Keratinocyte (primary cell): ENCODE results near the gene MAGEA2B. TPM values are rescaled to one million over a fixed set of nuclear protein-coding genes. Genes with fewer than 3 reads are reported as not detected.
"Not testable (repeated sequence)": the region's sequence is repeated elsewhere in the genome, so short reads cannot be mapped to it uniquely, and the experiment has no call there.

Source experiments
- DNase-seq: peaks from one replicate; pipeline ENCODE4 v3.0.0-alpha.2; 2011; ENCODE audit warnings: low read depth, missing footprints, low spot score
- FAIRE-seq: peaks from 2 replicates; lab custom pipeline; 2011; peaks lifted over from hg19 to GRCh38; lab: Jason Lieb, UNC
- H2AFZ ChIP-seq: 2 replicates; pipeline ENCODE4 v1.6.0; 2012; ENCODE audit warnings: low read length, control low read depth, inconsistent platforms; ENCODE audit not compliant: control insufficient read depth
- H3K27ac ChIP-seq: 2 replicates; pipeline ENCODE4 v1.5.1; 2011; ENCODE audit warnings: low read length; ENCODE audit not compliant: control insufficient read depth, insufficient read depth
- H3K27me3 ChIP-seq: 3 replicates; pipeline ENCODE4 v1.6.0; 2011; ENCODE audit warnings: low read length; ENCODE audit not compliant: control insufficient read depth, insufficient read depth; ENCODE audit errors: extremely low read depth
- H3K36me3 ChIP-seq, 2 experiments: 2 replicates in 1 of 2; 3 replicates in 1 of 2; pipeline ENCODE4 v1.5.1; 2011; ENCODE audit warnings: low read length in 2 of 2, mild to moderate bottlenecking in 1 of 2; ENCODE audit not compliant: control insufficient read depth in 2 of 2, insufficient read depth in 2 of 2; ENCODE audit errors: extremely low read depth in 1 of 2
- H3K4me1 ChIP-seq: 3 replicates; pipeline ENCODE4 v1.5.1; 2011; ENCODE audit warnings: low read length; ENCODE audit not compliant: control insufficient read depth, insufficient read depth; ENCODE audit errors: extremely low read depth
- H3K4me2 ChIP-seq: 3 replicates; pipeline ENCODE4 v1.6.0; 2011; ENCODE audit warnings: low read depth, low read length; ENCODE audit not compliant: control insufficient read depth, insufficient read depth; ENCODE audit errors: extremely low read depth
- H3K4me3 ChIP-seq, 3 experiments: fragments of 200-600 bp in 1 of 3; sonication (generic) in 1 of 3; 2 replicates in 2 of 3; 3 replicates in 1 of 3; pipeline ENCODE4 v1.5.1; 2011 to 2016; ENCODE audit warnings: low read length in 3 of 3, mild to moderate bottlenecking in 3 of 3, control low read depth in 2 of 3, inconsistent platforms in 1 of 3, low read depth in 1 of 3, mixed read lengths in 1 of 3, mixed run types in 1 of 3, moderate library complexity in 1 of 3; ENCODE audit not compliant: control insufficient read depth in 2 of 3, insufficient read depth in 2 of 3; ENCODE audit errors: extremely low read depth in 1 of 3
- H3K79me2 ChIP-seq: 2 replicates; pipeline ENCODE4 v1.6.0; 2012; ENCODE audit warnings: low read length; ENCODE audit not compliant: control insufficient read depth, insufficient read depth
- H3K9ac ChIP-seq: 3 replicates; pipeline ENCODE4 v1.6.0; 2011; ENCODE audit warnings: low read length; ENCODE audit not compliant: control insufficient read depth, insufficient read depth; ENCODE audit errors: extremely low read depth
- H3K9me1 ChIP-seq: 3 replicates; pipeline ENCODE4 v1.6.0; 2011; ENCODE audit warnings: low read length; ENCODE audit not compliant: control insufficient read depth, insufficient read depth; ENCODE audit errors: extremely low read depth
- H3K9me3 ChIP-seq: 2 replicates; pipeline ENCODE4 v1.5.1; 2012; ENCODE audit warnings: low read depth, low read length; ENCODE audit not compliant: control insufficient read depth
- H4K20me1 ChIP-seq: 3 replicates; pipeline ENCODE4 v1.6.0; 2011; ENCODE audit warnings: low read length; ENCODE audit not compliant: control insufficient read depth, insufficient read depth; ENCODE audit errors: extremely low read depth
- EZH2 ChIP-seq: IDR thresholded peaks from one replicate; pipeline ENCODE4 v1.6.1; 2012; ENCODE audit warnings: inconsistent platforms, mild to moderate bottlenecking, low read length, moderate library complexity
- dilution Hi-C: fragments of 300-500 bp; cut with MboI; formaldehyde crosslinking; loops from one replicate; pipeline ENCODE4 v1.7.0; 2020; ENCODE audit warnings: low sequenced_read_pairs; ENCODE audit not compliant: extremely low pct_ligation_motif_present
- polyA plus RNA-seq, 5 experiments: library from polyadenylated mRNA; depleted of rRNA in 3 of 5; stranded (reverse) in 3 of 5; stranded (forward) in 1 of 5; unstranded in 1 of 5; fragments of >200 nt; gene quantifications; 1 replicate in 1 of 5; 2 replicates in 3 of 5; 3 replicates in 1 of 5; pipeline versions ENCODE4 v1.2.1 to v1.2.3, GENCODE V29; 2011 to 2012; ENCODE audit warnings: missing spikeins in 2 of 5, low read depth in 1 of 5, low replicate concordance in 1 of 5
- TF ChIP-seq, protein P1 (sequence below), 3 experiments: IDR thresholded peaks in 1 of 3; conservative IDR thresholded peaks in 1 of 3; optimal IDR thresholded peaks in 1 of 3; 2 replicates in 2 of 3; 3 replicates in 1 of 3; pipeline versions ENCODE3 to v1.5.1; 2011; ENCODE audit warnings: low read length in 3 of 3, mild to moderate bottlenecking in 3 of 3, moderate library complexity in 2 of 3, control low read depth in 1 of 3, inconsistent platforms in 1 of 3; ENCODE audit not compliant: insufficient read depth in 2 of 3; ENCODE audit errors: extremely low read depth in 1 of 3

Gene MAGEA2B
- polyA plus RNA-seq, 1 donor (not counting 4 experiments of a cell fraction or from before 2014, with no cell fraction given): not detected

DNA sequence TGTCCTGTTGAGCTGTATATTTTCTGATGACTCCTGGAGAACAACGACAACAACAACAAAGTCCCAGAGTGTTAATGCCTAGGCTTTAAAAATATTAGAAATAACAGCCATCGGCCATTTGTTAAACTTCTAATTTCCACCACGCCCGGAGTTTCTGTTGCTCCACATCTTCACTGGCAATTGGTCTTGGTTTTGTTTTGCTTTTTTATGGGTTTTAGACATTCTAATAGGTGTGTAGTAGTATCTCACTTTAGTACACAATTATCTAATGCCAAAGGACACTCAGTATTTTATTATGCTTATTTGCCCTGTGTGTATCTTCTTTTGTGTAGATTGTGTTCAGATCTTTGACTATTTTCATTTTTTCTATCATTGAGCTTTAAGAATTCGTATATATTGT is 24.1 kb downstream of the MAGEA2B start:
- Histone ChIP-seq H2AFZ (no peak overlapping the region), H3K9me3 (no peaks in the 10 kb centered on the region), H3K4me1 (no peaks in the 10 kb centered on the region), H3K9me1 (no peaks in the 10 kb centered on the region), H3K79me2 (no peaks in the 10 kb centered on the region), H3K36me3 (no peaks in the 10 kb centered on the region), H3K9ac (no peak overlapping the region), H3K4me2 (no peak overlapping the region), H3K27ac (no peak overlapping the region), H4K20me1 (no peaks in the 10 kb centered on the region), H3K27me3 (no peaks in the 10 kb centered on the region), H3K4me3 (no peak overlapping the region)
- FAIRE-seq (no peak), DNase-seq (no peak)
- dilution Hi-C loops: no loop called here
- no peak for TF ChIP-seq EZH2
- TF ChIP-seq, protein P1, sequence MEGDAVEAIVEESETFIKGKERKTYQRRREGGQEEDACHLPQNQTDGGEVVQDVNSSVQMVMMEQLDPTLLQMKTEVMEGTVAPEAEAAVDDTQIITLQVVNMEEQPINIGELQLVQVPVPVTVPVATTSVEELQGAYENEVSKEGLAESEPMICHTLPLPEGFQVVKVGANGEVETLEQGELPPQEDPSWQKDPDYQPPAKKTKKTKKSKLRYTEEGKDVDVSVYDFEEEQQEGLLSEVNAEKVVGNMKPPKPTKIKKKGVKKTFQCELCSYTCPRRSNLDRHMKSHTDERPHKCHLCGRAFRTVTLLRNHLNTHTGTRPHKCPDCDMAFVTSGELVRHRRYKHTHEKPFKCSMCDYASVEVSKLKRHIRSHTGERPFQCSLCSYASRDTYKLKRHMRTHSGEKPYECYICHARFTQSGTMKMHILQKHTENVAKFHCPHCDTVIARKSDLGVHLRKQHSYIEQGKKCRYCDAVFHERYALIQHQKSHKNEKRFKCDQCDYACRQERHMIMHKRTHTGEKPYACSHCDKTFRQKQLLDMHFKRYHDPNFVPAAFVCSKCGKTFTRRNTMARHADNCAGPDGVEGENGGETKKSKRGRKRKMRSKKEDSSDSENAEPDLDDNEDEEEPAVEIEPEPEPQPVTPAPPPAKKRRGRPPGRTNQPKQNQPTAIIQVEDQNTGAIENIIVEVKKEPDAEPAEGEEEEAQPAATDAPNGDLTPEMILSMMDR (optimal IDR thresholded peaks at IDR 0.05 in 1 of 3, IDR thresholded peaks at IDR 0.05 in 1 of 3, conservative IDR thresholded peaks at IDR 0.05 in 1 of 3; ENCODE audit: extremely low read depth in 1 of 3, insufficient read depth in 2 of 3, low read length in 3 of 3): no peak

DNA sequence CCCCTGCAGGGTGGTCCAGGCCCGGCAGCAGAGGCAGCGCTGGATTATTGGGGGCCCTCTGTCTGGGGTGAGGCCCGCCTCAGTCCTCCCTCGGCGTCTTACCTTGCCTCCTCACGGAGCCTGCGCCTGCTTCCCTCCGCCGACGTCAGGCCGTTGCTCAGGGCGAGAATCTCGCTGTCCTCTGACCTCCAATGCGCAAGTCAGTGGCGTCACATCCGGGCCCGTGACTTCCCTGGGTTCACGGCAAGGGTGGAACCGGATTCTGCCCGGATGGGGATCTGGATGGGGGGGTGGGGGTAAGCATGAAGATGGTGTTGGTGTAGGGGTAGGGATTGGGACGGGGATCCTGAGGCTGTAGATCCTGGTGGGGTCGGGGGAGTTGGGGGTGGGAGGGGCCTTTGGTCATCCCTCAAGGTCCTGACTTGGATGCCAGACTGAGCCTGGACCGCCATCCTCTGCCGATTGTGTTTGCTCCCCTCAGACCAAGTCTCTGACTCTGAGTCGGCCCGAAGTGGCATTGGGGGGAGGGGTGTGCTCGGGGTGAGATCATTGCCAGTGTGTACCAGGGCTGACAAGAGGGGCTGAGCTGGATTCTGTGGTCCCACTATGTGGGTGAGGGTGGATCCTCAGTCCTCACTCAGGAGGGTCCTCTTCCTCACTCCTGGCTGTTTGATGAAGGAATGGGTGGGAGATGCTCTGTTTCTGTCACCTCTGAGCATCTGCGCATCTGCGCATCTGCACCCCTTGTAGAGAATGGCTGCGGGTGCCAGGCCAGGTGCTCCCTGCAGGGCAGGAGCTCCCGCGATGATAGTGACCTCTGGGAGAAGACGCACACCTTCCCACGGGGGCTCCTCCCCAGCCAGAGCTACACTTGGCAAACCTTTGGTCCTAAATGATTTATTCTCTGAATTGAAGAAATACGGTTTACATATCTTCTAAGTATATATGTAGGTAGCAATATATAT is 39.5 kb downstream of the MAGEA2B start, which contains the start of gene MAGEA2:
TSS of gene MAGEA2 (minus strand) at position 157 of the 965 bp plus-strand sequence. CDS start 2,479 bp downstream, outside the sequence.
- dilution Hi-C loops, H3K79me2 ChIP-seq, H2AFZ ChIP-seq, H3K9me3 ChIP-seq, H3K27ac ChIP-seq, H3K9me1 ChIP-seq, H4K20me1 ChIP-seq, FAIRE-seq, DNase-seq, H3K4me2 ChIP-seq, H3K27me3 ChIP-seq, H3K4me1 ChIP-seq, H3K9ac ChIP-seq, H3K4me3 ChIP-seq, H3K36me3 ChIP-seq: not testable (repeated sequence)

DNA sequence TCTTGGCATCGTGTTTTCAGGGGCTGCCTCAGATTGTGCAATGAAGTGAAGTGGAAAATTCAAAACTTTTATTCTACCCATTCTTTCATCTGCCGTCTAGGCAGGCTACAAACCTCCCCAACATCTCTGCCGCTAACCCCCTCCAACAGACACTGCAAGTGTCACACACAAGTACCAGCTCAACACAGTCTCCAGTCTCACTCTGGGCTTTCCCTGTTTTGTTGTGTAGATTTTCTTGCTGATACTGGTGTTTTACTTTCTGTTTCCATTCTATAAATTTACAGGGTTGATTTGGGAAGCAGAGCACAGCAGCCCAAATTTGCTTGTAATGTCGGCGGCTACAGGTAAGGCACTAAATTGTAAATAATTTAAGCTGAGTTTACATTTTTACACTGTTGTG is 40.4 kb downstream of the MAGEA2B start:
- dilution Hi-C loops, FAIRE-seq, DNase-seq: not testable (repeated sequence)

DNA sequence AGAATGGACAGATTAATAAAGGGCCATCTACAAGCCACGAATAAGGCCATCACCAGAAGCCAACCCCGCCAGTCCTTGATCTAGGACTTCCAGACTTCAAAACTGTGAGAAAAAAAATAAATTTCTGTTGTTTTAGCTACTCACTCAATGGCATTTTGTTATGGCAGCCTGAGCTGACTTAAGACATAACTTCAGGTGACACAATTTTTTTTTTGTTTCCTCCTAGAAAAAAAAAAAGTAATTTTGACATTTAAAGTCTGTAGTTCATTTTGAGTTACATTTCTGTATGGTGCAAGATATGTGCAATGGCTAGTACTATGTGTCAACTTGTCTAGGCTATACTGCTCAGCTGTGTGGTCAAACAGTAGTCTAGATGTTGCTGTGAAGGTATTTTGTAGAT is 44.5 kb downstream of the MAGEA2B start, which contains the start of gene CSAG3:
TSS of gene CSAG3 (plus strand) at position 301 of the 400 bp plus-strand sequence.
- dilution Hi-C loops, H3K79me2 ChIP-seq, H3K9me1 ChIP-seq, H3K4me3 ChIP-seq, H3K36me3 ChIP-seq, H3K4me2 ChIP-seq, DNase-seq, H3K27ac ChIP-seq, H3K9ac ChIP-seq, FAIRE-seq, H2AFZ ChIP-seq, H3K9me3 ChIP-seq, H3K27me3 ChIP-seq, H3K4me1 ChIP-seq, H4K20me1 ChIP-seq: not testable (repeated sequence)

More for the DNA sequence above, 40.4 kb downstream of the MAGEA2B start:
- not testable (repeated sequence) for H3K9ac ChIP-seq, H3K36me3 ChIP-seq, H3K27me3 ChIP-seq, H3K9me3 ChIP-seq, H3K9me1 ChIP-seq, H3K4me1 ChIP-seq, H3K27ac ChIP-seq, H3K4me3 ChIP-seq, H3K79me2 ChIP-seq, H2AFZ ChIP-seq, H4K20me1 ChIP-seq, H3K4me2 ChIP-seq
